Panc1 (cell line): ENCODE results near the gene FNBP1L.

Experiments used
- POLR2AphosphoS5 ChIP-seq: IDR thresholded peaks from 2 replicates; pipeline ENCODE4 v1.6.1; 2012; ENCODE audit warnings: mild to moderate bottlenecking, low read depth, low read length, moderate library complexity
- TF ChIP-seq, protein P1 (sequence below): fragments of 450-650 bp; IDR thresholded peaks from 2 replicates; pipeline ENCODE4 v1.5.1; 2017; ENCODE audit warnings: mild to moderate bottlenecking

DNA sequence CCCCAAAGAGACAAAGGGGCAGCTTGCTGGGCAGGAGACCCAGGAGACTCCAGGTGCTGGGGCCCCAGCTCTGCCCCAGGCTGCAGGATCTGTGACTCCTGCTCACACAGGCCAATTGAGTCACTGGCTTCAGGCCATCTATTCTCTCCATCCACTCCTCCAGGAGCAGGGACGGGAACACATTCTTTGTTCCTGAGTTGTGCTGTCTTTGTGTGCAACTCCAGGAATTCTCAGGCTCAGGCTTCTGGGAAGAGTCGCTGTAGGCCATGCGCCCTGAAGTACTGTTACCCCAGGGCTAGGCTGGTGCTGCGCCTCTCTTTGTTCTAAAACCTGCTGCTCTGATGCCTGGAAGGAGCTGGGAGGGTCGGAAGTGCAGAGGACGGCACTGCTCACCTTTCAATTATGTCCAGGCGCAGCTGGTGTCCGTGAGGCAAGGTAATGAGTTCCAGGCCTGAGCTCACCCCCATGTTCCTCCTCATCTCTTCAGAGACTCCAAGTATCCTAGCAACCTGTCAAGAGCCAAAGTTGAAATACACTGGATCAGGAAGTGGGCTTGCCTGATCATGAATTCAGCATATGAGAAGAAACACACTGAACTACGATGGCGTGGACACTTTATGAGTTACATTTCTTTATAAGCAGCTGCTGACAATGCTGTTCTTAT lies 127.8 kb downstream of the FNBP1L start:
- TF ChIP-seq, protein P1, sequence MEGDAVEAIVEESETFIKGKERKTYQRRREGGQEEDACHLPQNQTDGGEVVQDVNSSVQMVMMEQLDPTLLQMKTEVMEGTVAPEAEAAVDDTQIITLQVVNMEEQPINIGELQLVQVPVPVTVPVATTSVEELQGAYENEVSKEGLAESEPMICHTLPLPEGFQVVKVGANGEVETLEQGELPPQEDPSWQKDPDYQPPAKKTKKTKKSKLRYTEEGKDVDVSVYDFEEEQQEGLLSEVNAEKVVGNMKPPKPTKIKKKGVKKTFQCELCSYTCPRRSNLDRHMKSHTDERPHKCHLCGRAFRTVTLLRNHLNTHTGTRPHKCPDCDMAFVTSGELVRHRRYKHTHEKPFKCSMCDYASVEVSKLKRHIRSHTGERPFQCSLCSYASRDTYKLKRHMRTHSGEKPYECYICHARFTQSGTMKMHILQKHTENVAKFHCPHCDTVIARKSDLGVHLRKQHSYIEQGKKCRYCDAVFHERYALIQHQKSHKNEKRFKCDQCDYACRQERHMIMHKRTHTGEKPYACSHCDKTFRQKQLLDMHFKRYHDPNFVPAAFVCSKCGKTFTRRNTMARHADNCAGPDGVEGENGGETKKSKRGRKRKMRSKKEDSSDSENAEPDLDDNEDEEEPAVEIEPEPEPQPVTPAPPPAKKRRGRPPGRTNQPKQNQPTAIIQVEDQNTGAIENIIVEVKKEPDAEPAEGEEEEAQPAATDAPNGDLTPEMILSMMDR, result no peak
- TF ChIP-seq POLR2AphosphoS5, result no peak
